Measurements from ENCODE around the gene PAPPA. TPM values are rescaled to one million over a fixed set of nuclear protein-coding genes. Genes with fewer than 3 reads are reported as not detected.

PAPPA gene
- total RNA-seq, 4 donors from 2014 or later = 2.1 to 5.0 (median 3.7) TPM

- Histone ChIP-seq H3K27me3 (peaks cover 0 to 77% (median 16%) of the 10 kb centered on the region in 4 donors), H3K27ac (replicated peaks in 1 of 4) (peak overlapping the region; percentile 41 to 66 (median 50)), H3K9me3 (no peaks in the 10 kb centered on the region), H3K36me3 (no peaks in the 10 kb centered on the region), H3K4me3 (peak overlapping the region; percentile 55 to 65 (median 59)), H3K4me1 (peaks cover 11 to 45% (median 42%) of the 10 kb centered on the region in 4 donors)
- intact Hi-C loops (cut with DNase I) = loop anchor here (5.0 to 10.0 kb wide), 3 partner anchors 422 to 561 kb away; no protein-coding TSS in a partner anchor
- TF ChIP-seq EP300 (IDR thresholded peaks at IDR 0.05) (no peak), POLR2AphosphoS5 (IDR thresholded peaks at IDR 0.05) (peak in 1 of 2 donors; percentile 16)
- 29% methylated on average over 9 of the region's 9 CpGs for WGBS
- no peak for DNase-seq (ENCODE audit: extremely low spot score)
Measured at GRCh38 chr9:116152941-116153764, 438 bp upstream of the PAPPA start.

GRCh38 chr9:116154334-116154975 lies 864 bp downstream of the PAPPA start:
- no peak for DNase-seq (ENCODE audit: extremely low spot score)
- Histone ChIP-seq H3K4me1 (peaks cover 11 to 45% (median 42%) of the 10 kb centered on the region in 4 donors), H3K4me3 (peak overlapping the region; percentile 55 to 65 (median 59)), H3K9me3 (no peaks in the 10 kb centered on the region), H3K27ac (replicated peaks in 1 of 4) (peak overlapping the region; percentile 65 to 73 (median 68)), H3K27me3 (peaks cover 0 to 79% (median 16%) of the 10 kb centered on the region in 4 donors), H3K36me3 (no peaks in the 10 kb centered on the region)
- TF ChIP-seq POLR2AphosphoS5 (IDR thresholded peaks at IDR 0.05) = no peak
- no peak for TF ChIP-seq CTCF (IDR thresholded peaks at IDR 0.05)
- no peak for TF ChIP-seq EP300 (IDR thresholded peaks at IDR 0.05)
- 2% methylated on average over 9 of the region's 74 CpGs for WGBS
- intact Hi-C loops (cut with DNase I) = loop anchor here (5.0 to 10.0 kb wide), 3 partner anchors 420 to 562 kb away; no protein-coding TSS in a partner anchor

GRCh38 chr9:116154976-116155697 lies 1.5 kb downstream of the PAPPA start:
- Histone ChIP-seq H3K27ac (replicated peaks in 1 of 4) (peak overlapping the region; percentile 65 to 73 (median 68)), H3K27me3 (peaks cover 0 to 79% (median 16%) of the 10 kb centered on the region in 4 donors), H3K9me3 (no peaks in the 10 kb centered on the region), H3K4me1 (peaks cover 11 to 45% (median 42%) of the 10 kb centered on the region in 4 donors), H3K36me3 (no peaks in the 10 kb centered on the region), H3K4me3 (peak overlapping the region; percentile 55 to 65 (median 59))
- TF ChIP-seq POLR2AphosphoS5 (IDR thresholded peaks at IDR 0.05) (peak in 1 of 2 donors; percentile 21), POLR2A (IDR thresholded peaks at IDR 0.05; ENCODE audit: low read depth) (no peak), CTCF (IDR thresholded peaks at IDR 0.05) (no peak), EP300 (IDR thresholded peaks at IDR 0.05) (no peak)
- no peak for DNase-seq (ENCODE audit: extremely low spot score)
- 6% methylated on average over 27 of the region's 27 CpGs for WGBS
- intact Hi-C loops (cut with DNase I) = loop anchor here (5.0 to 10.0 kb wide), 3 partner anchors 420 to 563 kb away; no protein-coding TSS in a partner anchor

- Histone ChIP-seq H3K4me3 (peak overlapping the region; percentile 55 to 65 (median 59)), H3K27me3 (peaks cover 0 to 74% (median 15%) of the 10 kb centered on the region in 4 donors), H3K36me3 (no peaks in the 10 kb centered on the region), H3K27ac (replicated peaks in 1 of 4) (peak overlapping the region; percentile 65 to 73 (median 68)), H3K9me3 (no peaks in the 10 kb centered on the region), H3K4me1 (peaks cover 11 to 45% (median 42%) of the 10 kb centered on the region in 4 donors)
- WGBS = 16% methylated on average over 10 of the region's 10 CpGs
- DNase-seq (ENCODE audit: extremely low spot score) = no peak
- TF ChIP-seq POLR2A (IDR thresholded peaks at IDR 0.05; ENCODE audit: low read depth) (no peak), POLR2AphosphoS5 (IDR thresholded peaks at IDR 0.05) (peak in 1 of 2 donors; percentile 17), EP300 (IDR thresholded peaks at IDR 0.05) (no peak), CTCF (IDR thresholded peaks at IDR 0.05) (no peak)
- intact Hi-C loops (cut with DNase I) = loop anchor here (10.0 kb wide), 1 partner anchor 419 kb away; no protein-coding TSS in a partner anchor
Measured at GRCh38 chr9:116155698-116156039, 2.1 kb downstream of the PAPPA start.

Measured in esophagus muscularis mucosa (tissue), 4 donors.